Right atrium auricular region (tissue), 2 donors: Measurements from ENCODE around the gene CCNJL. TPM values are rescaled to one million over a fixed set of nuclear protein-coding genes. Genes with fewer than 3 reads are reported as not detected.
A peak's percentile ranks its signal among the peaks of the same experiment; 100 is the strongest.

Experiments
- DNase-seq: peaks from one replicate; pipeline ENCODE4 v3.0.0-alpha.2; 2019; ENCODE audit warnings: low spot score
- H3K27ac ChIP-seq, 2 donors: fragments of 200-600 bp; sonication (generic); 1 replicate in 1 of 2; 2 replicates in 1 of 2; pipeline ENCODE4 v1.5.1; 2016 to 2019
- H3K27me3 ChIP-seq, 2 donors: fragments of 200-600 bp; sonication (generic); one replicate each; pipeline versions ENCODE4 v1.5.1 to v1.6.0; 2017 to 2019
- H3K36me3 ChIP-seq: fragments of 200-600 bp; sonication (generic); one replicate; pipeline ENCODE4 v1.5.1; 2016
- H3K4me1 ChIP-seq, 2 donors: fragments of 200-600 bp; sonication (generic); one replicate each; pipeline versions ENCODE4 v1.5.1 to v1.6.0; 2017 to 2019
- H3K4me3 ChIP-seq, 2 donors: fragments of 200-600 bp; sonication (generic); 1 replicate in 1 of 2; 2 replicates in 1 of 2; pipeline ENCODE4 v1.5.1; 2017 to 2019; ENCODE audit warnings: mild to moderate bottlenecking in 1 of 2, moderate library complexity in 1 of 2
- H3K9me3 ChIP-seq, 2 donors: fragments of 200-600 bp; sonication (generic); one replicate each; pipeline ENCODE4 v1.5.1; 2019
- CTCF ChIP-seq, 2 donors: fragments of 200-600 bp; sonication (generic); IDR thresholded peaks; one replicate each; pipeline ENCODE4 v1.5.1; 2019; ENCODE audit warnings: antibody characterized with exemption in 2 of 2
- total RNA-seq, 2 donors: library from RNA; depleted of rRNA; stranded (reverse); fragments of >200 nt; gene quantifications; one replicate each; pipeline ENCODE4 v1.1.0, GENCODE V29; 2016

The CCNJL gene
- total RNA-seq, 2 donors from 2014 or later: 2.7 to 5.5 TPM

GRCh38 chr5:160357861-160358411 is 45.6 kb upstream of the CCNJL start:
- no peak for DNase-seq
- no peak for TF ChIP-seq CTCF (IDR thresholded peaks at IDR 0.05)
- peak overlapping the region; percentile 51 to 73 for H3K27ac ChIP-seq
- H3K27me3 ChIP-seq: no peaks in the 10 kb centered on the region
- no peak overlapping the region for H3K4me3 ChIP-seq
- no peaks in the 10 kb centered on the region for H3K36me3 ChIP-seq
- peaks cover 0 to 57% of the 10 kb centered on the region in 2 donors for H3K4me1 ChIP-seq
- no peaks in the 10 kb centered on the region for H3K9me3 ChIP-seq

GRCh38 chr5:160357394-160357793 is 45.0 kb upstream of the CCNJL start:
- Histone ChIP-seq H3K4me3 (no peak overlapping the region), H3K9me3 (no peaks in the 10 kb centered on the region), H3K36me3 (no peaks in the 10 kb centered on the region), H3K4me1 (peaks cover 0 to 51% of the 10 kb centered on the region in 2 donors), H3K27me3 (no peaks in the 10 kb centered on the region), H3K27ac (peak overlapping the region; percentile 51 to 73)
- no peak for DNase-seq
- no peak for TF ChIP-seq CTCF (IDR thresholded peaks at IDR 0.05)

DNA sequence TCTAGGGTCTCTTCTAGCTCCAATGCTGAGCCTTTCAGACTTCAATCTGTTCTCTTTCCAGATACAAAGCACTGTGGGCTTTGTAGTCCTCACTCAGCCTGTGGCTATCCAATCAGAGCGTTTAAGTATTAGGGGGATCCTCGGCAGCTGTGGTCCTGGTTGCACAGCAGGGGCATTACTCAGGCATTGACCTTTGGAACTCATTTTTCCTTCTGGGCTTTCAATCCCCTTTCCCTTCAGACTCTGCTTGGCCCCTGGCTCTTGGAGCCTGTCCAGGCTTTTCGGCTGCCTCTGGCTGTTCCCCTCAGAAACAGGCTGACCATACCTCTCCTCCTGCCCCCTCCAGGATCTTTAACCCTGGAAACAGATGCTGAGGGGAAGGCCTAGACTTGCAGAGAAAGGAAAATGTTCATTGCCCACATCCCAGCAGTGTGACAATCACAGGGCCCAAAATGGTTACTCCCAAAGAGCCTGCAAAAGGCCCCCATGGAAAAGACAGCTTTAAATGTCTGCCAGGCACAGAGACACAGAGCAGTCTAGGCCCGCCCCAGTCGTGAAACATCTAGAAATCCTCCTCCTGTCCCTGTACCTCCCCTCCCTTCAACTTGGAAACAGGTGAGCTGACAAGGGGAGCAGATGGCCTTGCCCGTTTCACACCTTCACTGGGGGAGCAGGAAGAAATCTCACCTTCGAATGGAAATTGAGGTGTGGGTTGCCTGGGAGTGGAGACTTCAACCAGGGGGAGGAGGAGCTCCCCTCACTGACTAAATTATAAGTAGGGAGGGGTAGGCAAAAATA is 44.4 kb upstream of the CCNJL start:
- no peak overlapping the region for H3K4me3 ChIP-seq
- no peaks in the 10 kb centered on the region for H3K36me3 ChIP-seq
- peaks cover 0 to 51% of the 10 kb centered on the region in 2 donors for H3K4me1 ChIP-seq
- peak overlapping the region; percentile 51 to 73 for H3K27ac ChIP-seq
- H3K27me3 ChIP-seq: no peaks in the 10 kb centered on the region
- no peaks in the 10 kb centered on the region for H3K9me3 ChIP-seq
- DNase-seq: no peak
- no peak for TF ChIP-seq CTCF (IDR thresholded peaks at IDR 0.05)

GRCh38 chr5:160354666-160355065 is 42.3 kb upstream of the CCNJL start:
- Histone ChIP-seq H3K27me3 (no peaks in the 10 kb centered on the region), H3K4me3 (no peak overlapping the region), H3K9me3 (no peaks in the 10 kb centered on the region), H3K27ac (no peak overlapping the region), H3K4me1 (peaks cover 0 to 33% of the 10 kb centered on the region in 2 donors), H3K36me3 (no peaks in the 10 kb centered on the region)
- no peak for TF ChIP-seq CTCF (IDR thresholded peaks at IDR 0.05)
- no peak for DNase-seq

DNA sequence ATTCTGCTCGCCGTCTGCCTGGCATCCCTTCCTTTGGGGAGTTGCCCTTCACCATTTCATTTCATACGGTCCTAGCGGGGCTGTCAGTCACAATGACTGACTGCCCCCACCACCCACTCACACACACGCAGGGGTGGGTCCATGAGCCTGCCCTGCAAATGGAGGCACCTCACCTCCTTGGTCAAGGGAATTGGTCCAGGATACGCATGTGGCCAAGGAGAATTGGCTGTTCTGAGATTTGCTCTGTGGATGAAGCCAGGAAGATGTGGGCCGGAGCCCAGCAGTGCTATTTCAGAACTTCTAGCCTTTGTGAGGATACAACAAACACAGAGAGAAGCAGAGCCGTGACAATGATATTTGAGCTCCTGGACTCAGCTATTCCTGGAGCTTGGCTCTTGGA is 41.0 kb upstream of the CCNJL start:
- Histone ChIP-seq H3K9me3 (no peaks in the 10 kb centered on the region), H3K4me3 (no peak overlapping the region), H3K27ac (no peak overlapping the region), H3K4me1 (peaks cover 0 to 21% of the 10 kb centered on the region in 2 donors), H3K27me3 (no peaks in the 10 kb centered on the region), H3K36me3 (no peaks in the 10 kb centered on the region)
- no peak for TF ChIP-seq CTCF (IDR thresholded peaks at IDR 0.05)
- DNase-seq: no peak
